Heart left ventricle (tissue), 13 donors: ENCODE results near the gene PFKFB4.

Source experiments
- POLR2A ChIP-seq, 2 donors: fragments of 450-650 bp; IDR thresholded peaks; one replicate each; pipeline ENCODE4 v1.6.1; 2017; ENCODE audit warnings: antibody characterized with exemption in 2 of 2, mild to moderate bottlenecking in 2 of 2, moderate library complexity in 2 of 2
- TF ChIP-seq, protein P1 (sequence below), 12 donors: fragments of 200-600 bp; sonication (generic) in 4 of 12; IDR thresholded peaks; one replicate each; pipeline versions ENCODE4 v1.5.0 to v1.8.0; 2018 to 2022; ENCODE audit warnings: antibody characterized with exemption in 12 of 12, mild to moderate bottlenecking in 5 of 12
- donor health status: ischemic (EF 13 %, LVEDD 7.1; RV severe dilation, severe dysfunction).
- donor health status: DM: no; HTN: yes; CAD: no.
- donor health status: DM: no; HTN: no; CAD: no.
- donor health status: ischemic (EF 25% LVEDD 6.9; RV normal size, moderate dysfunction).
- donor health status: ischemic (EF 25% LVEDD 5.7; RV mildly dilated, moderate dysfunction).
- donor health status: ischemic (EF 35%, LVEDD 5.7; RV mildly dilated, moderate dysfunction).
- donor health status: nonischemic (EF 11% LVEDD 7.7; RV severe dilation, severe dysfunction).
- donor health status: DM: yes; HTN: yes; CAD: no.
- donor health status: PGD.
- donor health status: ischemic (EF 29% LVEDD 5.4; RV normal size, mild dysfunction).
- donor health status: nonischemic (EF 23%, LVEDD 6.1; RV moderate dilation, normal function).

DNA sequence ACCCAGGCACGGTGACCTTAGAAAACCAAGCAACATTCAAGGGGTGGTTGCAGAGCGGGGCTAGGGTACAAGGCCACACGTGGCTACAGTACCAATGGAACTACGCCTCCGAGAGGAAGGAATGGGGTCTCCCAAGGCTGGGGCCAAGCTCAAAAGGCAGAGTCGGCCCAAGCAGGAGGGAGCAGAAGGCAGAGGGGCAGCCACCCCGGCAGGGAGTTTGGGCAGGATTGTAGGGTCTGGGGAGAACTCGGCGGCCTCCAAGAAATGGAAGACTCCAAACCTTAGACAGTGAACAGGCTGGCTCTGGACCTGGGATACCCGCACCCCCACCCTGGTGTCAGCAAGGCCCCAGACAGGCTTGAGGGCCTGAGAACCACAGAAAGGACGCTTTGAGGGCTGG is 81.4 kb downstream of the PFKFB4 start:
- no peak for TF ChIP-seq POLR2A (IDR thresholded peaks at IDR 0.05)
- TF ChIP-seq, protein P1, sequence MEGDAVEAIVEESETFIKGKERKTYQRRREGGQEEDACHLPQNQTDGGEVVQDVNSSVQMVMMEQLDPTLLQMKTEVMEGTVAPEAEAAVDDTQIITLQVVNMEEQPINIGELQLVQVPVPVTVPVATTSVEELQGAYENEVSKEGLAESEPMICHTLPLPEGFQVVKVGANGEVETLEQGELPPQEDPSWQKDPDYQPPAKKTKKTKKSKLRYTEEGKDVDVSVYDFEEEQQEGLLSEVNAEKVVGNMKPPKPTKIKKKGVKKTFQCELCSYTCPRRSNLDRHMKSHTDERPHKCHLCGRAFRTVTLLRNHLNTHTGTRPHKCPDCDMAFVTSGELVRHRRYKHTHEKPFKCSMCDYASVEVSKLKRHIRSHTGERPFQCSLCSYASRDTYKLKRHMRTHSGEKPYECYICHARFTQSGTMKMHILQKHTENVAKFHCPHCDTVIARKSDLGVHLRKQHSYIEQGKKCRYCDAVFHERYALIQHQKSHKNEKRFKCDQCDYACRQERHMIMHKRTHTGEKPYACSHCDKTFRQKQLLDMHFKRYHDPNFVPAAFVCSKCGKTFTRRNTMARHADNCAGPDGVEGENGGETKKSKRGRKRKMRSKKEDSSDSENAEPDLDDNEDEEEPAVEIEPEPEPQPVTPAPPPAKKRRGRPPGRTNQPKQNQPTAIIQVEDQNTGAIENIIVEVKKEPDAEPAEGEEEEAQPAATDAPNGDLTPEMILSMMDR (IDR thresholded peaks at IDR 0.05) = no peak
